H1 (cell line): ENCODE data around the gene TJP2. TPM values are rescaled to one million over a fixed set of nuclear protein-coding genes. Genes with fewer than 3 reads are reported as not detected.

Experiments used
- CTCF ChIA-PET: fragments of 300-600 bp; sonication (Branson Sonifier 250); formaldehyde crosslinking; loops from one replicate; lab custom pipeline; 2021; ENCODE audit not compliant: partially characterized antibody; lab: Charles Lee
- POLR2A ChIA-PET: fragments of 300-600 bp; sonication (Branson Sonifier 250); formaldehyde crosslinking; loops from one replicate; lab custom pipeline; 2021; ENCODE audit warnings: inconsistent platforms; ENCODE audit not compliant: partially characterized antibody; lab: Charles Lee
- DNase-seq, 2 experiments: peaks; one replicate each; pipeline versions ENCODE4 v3.0.0 to v3.0.0-alpha.2; 2010 to 2022; ENCODE audit warnings: low spot score in 2 of 2, low read depth in 1 of 2, mixed read lengths in 1 of 2
- FAIRE-seq: peaks from 2 replicates; lab custom pipeline; 2011; peaks lifted over from hg19 to GRCh38; lab: Jason Lieb, UNC
- H2AFZ ChIP-seq: 2 replicates; pipeline ENCODE4 v1.8.1; 2012; ENCODE audit warnings: low read length, inconsistent platforms
- H2AK5ac ChIP-seq: 2 replicates; pipeline ENCODE4 v1.6.1; 2013; ENCODE audit warnings: low read depth, low read length
- H2BK120ac ChIP-seq: replicated peaks from 2 replicates; pipeline ENCODE3; 2013; ENCODE audit warnings: low read depth, low read length, inconsistent platforms
- H2BK12ac ChIP-seq: 2 replicates; pipeline ENCODE4 v1.6.1; 2013; ENCODE audit warnings: low read depth, low read length
- H2BK15ac ChIP-seq: 2 replicates; pipeline ENCODE4 v1.6.1; 2013; ENCODE audit warnings: low read length
- H2BK20ac ChIP-seq: 2 replicates; pipeline ENCODE4 v1.6.1; 2013; ENCODE audit warnings: low read length
- H2BK5ac ChIP-seq: 2 replicates; pipeline ENCODE4 v1.6.1; 2013; ENCODE audit warnings: low read depth, low read length
- H3K14ac ChIP-seq: 2 replicates; pipeline ENCODE4 v1.6.1; 2013; ENCODE audit warnings: inconsistent platforms; ENCODE audit not compliant: insufficient read length
- H3K18ac ChIP-seq: 2 replicates; pipeline ENCODE4 v1.6.1; 2013; ENCODE audit warnings: low read length; ENCODE audit errors: extremely low read depth
- H3K23ac ChIP-seq: 2 replicates; pipeline ENCODE4 v1.6.1; 2013; ENCODE audit warnings: inconsistent platforms; ENCODE audit not compliant: insufficient read length
- H3K23me2 ChIP-seq: 2 replicates; pipeline ENCODE4 v1.6.1; 2013; ENCODE audit warnings: low read depth, low read length
- H3K27ac ChIP-seq: 2 replicates; pipeline ENCODE4 v1.6.1; 2011; ENCODE audit warnings: low read depth, low read length, inconsistent platforms
- H3K27me3 ChIP-seq, 4 experiments: replicated peaks in 1 of 4; 1 replicate in 1 of 4; 2 replicates in 3 of 4; pipeline versions ENCODE4 v1.6.1 to v1.8.1; 2011 to 2013; ENCODE audit warnings: low read length in 3 of 4, mild to moderate bottlenecking in 3 of 4, inconsistent platforms in 2 of 4, mixed read lengths in 2 of 4, moderate library complexity in 1 of 4; ENCODE audit not compliant: control insufficient read depth in 3 of 4, insufficient read depth in 3 of 4; ENCODE audit errors: extremely low read depth in 1 of 4
- H3K36me3 ChIP-seq, 4 experiments: 2 replicates each; pipeline versions ENCODE4 v1.6.1 to v1.8.1; 2011 to 2013; ENCODE audit warnings: mild to moderate bottlenecking in 4 of 4, low read length in 3 of 4, moderate library complexity in 2 of 4, control low read depth in 1 of 4, inconsistent platforms in 1 of 4; ENCODE audit not compliant: insufficient read depth in 4 of 4, control insufficient read depth in 2 of 4
- H3K4ac ChIP-seq: replicated peaks from 2 replicates; pipeline ENCODE3; 2013; ENCODE audit warnings: low read length, low read depth, mixed read lengths, inconsistent platforms; ENCODE audit not compliant: insufficient read length
- H3K4me1 ChIP-seq, 4 experiments: replicated peaks in 1 of 4; 1 replicate in 1 of 4; 2 replicates in 3 of 4; pipeline versions ENCODE4 v1.6.1 to v1.8.1; 2011 to 2013; ENCODE audit warnings: low read length in 3 of 4, inconsistent platforms in 2 of 4, mixed read lengths in 1 of 4; ENCODE audit not compliant: insufficient read depth in 4 of 4, control insufficient read depth in 3 of 4
- H3K4me2 ChIP-seq, 2 experiments: 2 replicates each; pipeline versions ENCODE4 v1.6.1 to v1.8.1; 2011 to 2013; ENCODE audit warnings: low read depth in 2 of 2, low read length in 2 of 2, control low read depth in 1 of 2, inconsistent platforms in 1 of 2, mild to moderate bottlenecking in 1 of 2; ENCODE audit not compliant: insufficient read depth in 1 of 2
- H3K4me3 ChIP-seq, 4 experiments: fragments of 200-600, 300-600 bp in 1 of 4; sonication (generic), shearing (Covaris generic), sonication (Bioruptor Twin) in 1 of 4; 2 replicates each; pipeline versions ENCODE4 v1.5.1 to v1.8.1; 2011 to 2016; ENCODE audit warnings: low read length in 4 of 4, low read depth in 3 of 4, control low read depth in 2 of 4, inconsistent platforms in 2 of 4, mild to moderate bottlenecking in 2 of 4, mixed read lengths in 1 of 4, moderate library complexity in 1 of 4; ENCODE audit not compliant: insufficient read depth in 2 of 4; ENCODE audit errors: extremely low read depth in 1 of 4
- H3K56ac ChIP-seq: replicated peaks from 2 replicates; pipeline ENCODE3; 2013; ENCODE audit warnings: low read depth, mild to moderate bottlenecking, mixed read lengths, low read length, inconsistent platforms; ENCODE audit not compliant: insufficient read length
- H3K79me1 ChIP-seq: 2 replicates; pipeline ENCODE4 v1.6.1; 2013; ENCODE audit warnings: low read depth, low read length, control low read depth
- H3K79me2 ChIP-seq, 2 experiments: 2 replicates each; pipeline versions ENCODE4 v1.6.1 to v1.8.1; 2012 to 2013; ENCODE audit warnings: low read length in 2 of 2, mild to moderate bottlenecking in 2 of 2, inconsistent platforms in 1 of 2; ENCODE audit not compliant: insufficient read depth in 2 of 2, control insufficient read depth in 1 of 2
- H3K9ac ChIP-seq, 4 experiments: replicated peaks in 1 of 4; 1 replicate in 1 of 4; 2 replicates in 3 of 4; pipeline versions ENCODE4 v1.6.1 to v1.8.1; 2011 to 2013; ENCODE audit warnings: low read depth in 3 of 4, low read length in 3 of 4, control low read depth in 2 of 4, mild to moderate bottlenecking in 2 of 4, moderate library complexity in 2 of 4, inconsistent platforms in 1 of 4; ENCODE audit errors: extremely low read depth in 1 of 4
- H3K9me3 ChIP-seq, 2 experiments: 2 replicates each; pipeline versions ENCODE4 v1.6.1 to v1.8.1; 2012 to 2013; ENCODE audit warnings: mild to moderate bottlenecking in 2 of 2, moderate library complexity in 2 of 2, control low read depth in 1 of 2, inconsistent platforms in 1 of 2, low read depth in 1 of 2, low read length in 1 of 2, mixed read lengths in 1 of 2; ENCODE audit not compliant: insufficient read depth in 2 of 2
- H4K20me1 ChIP-seq, 2 experiments: replicated peaks in 1 of 2; 2 replicates each; pipeline versions ENCODE3 to v1.8.1; 2011 to 2013; ENCODE audit warnings: inconsistent platforms in 2 of 2, low read length in 2 of 2, mild to moderate bottlenecking in 1 of 2; ENCODE audit not compliant: insufficient read depth in 2 of 2, control insufficient read depth in 1 of 2
- H4K5ac ChIP-seq: 2 replicates; pipeline ENCODE4 v1.6.1; 2013; ENCODE audit warnings: low read length, low read depth, mixed read lengths, inconsistent platforms; ENCODE audit not compliant: insufficient read length
- H4K8ac ChIP-seq: 2 replicates; pipeline ENCODE4 v1.8.0; 2013; ENCODE audit warnings: mild to moderate bottlenecking, moderate library complexity, low read length, inconsistent platforms; ENCODE audit not compliant: insufficient read depth; ENCODE audit errors: extremely low read depth
- H4K91ac ChIP-seq: replicated peaks from 2 replicates; pipeline ENCODE3; 2013; ENCODE audit warnings: low read length, mixed read lengths, inconsistent platforms; ENCODE audit not compliant: insufficient read length
- POLR2A ChIP-seq, 2 experiments: IDR thresholded peaks; 1 replicate in 1 of 2; 2 replicates in 1 of 2; pipeline ENCODE4 v1.6.1; 2011; ENCODE audit warnings: low read depth in 2 of 2, low read length in 2 of 2, mild to moderate bottlenecking in 2 of 2; ENCODE audit errors: control extremely low read depth in 1 of 2
- WGBS, 2 experiments: shearing (Covaris generic) in 1 of 2; methylation state at CpG; one replicate each; pipeline versions ENCODE4 v1.1.6 to v1.1.7; 2013 to 2015; ENCODE audit warnings: low lambda C conversion rate in 2 of 2, mixed read lengths in 2 of 2, inconsistent platforms in 1 of 2, low coverage in 1 of 2, missing lambda C conversion rate in 1 of 2; ENCODE audit not compliant: insufficient replicate concordance in 2 of 2, insufficient coverage in 1 of 2, insufficient read length in 1 of 2; ENCODE audit errors: extremely low coverage in 1 of 2, missing lambda C conversion rate in 1 of 2; 5-methylcytosine and 5-hydroxymethylcytosine counted together
- polyA plus RNA-seq, 7 experiments: library from polyadenylated mRNA; depleted of rRNA in 3 of 7; stranded (reverse) in 5 of 7; unstranded in 2 of 7; fragments of >200 nt in 5 of 7; fragments of 200-250 nt in 2 of 7; gene quantifications; 1 replicate in 5 of 7; 2 replicates in 1 of 7; 4 replicates in 1 of 7; pipeline versions ENCODE4 v1.2.1 to v1.2.3, GENCODE V29; 2011 to 2013; ENCODE audit warnings: missing spikeins in 2 of 7, mixed read lengths in 2 of 7
- total RNA-seq: library from RNA; stranded (reverse); fragmentation: NEBNext Ultra II Directional; extraction: Animal tissue kit (Norgen Biotek cat#: 25700); gene quantifications from 2 replicates; pipeline ENCODE4 v1.2.1, GENCODE V29; 2021
- TF ChIP-seq, protein P1 (sequence below): IDR thresholded peaks from 2 replicates; pipeline ENCODE4 v1.6.1; 2011; ENCODE audit warnings: low read length, improper control_type of control experiment

TJP2 gene
- total and polyA plus RNA-seq, 2 of the 8 experiments (the other 6 are each of a cell fraction or from before 2014, with no cell fraction given): 54.9 to 137 TPM

DNA sequence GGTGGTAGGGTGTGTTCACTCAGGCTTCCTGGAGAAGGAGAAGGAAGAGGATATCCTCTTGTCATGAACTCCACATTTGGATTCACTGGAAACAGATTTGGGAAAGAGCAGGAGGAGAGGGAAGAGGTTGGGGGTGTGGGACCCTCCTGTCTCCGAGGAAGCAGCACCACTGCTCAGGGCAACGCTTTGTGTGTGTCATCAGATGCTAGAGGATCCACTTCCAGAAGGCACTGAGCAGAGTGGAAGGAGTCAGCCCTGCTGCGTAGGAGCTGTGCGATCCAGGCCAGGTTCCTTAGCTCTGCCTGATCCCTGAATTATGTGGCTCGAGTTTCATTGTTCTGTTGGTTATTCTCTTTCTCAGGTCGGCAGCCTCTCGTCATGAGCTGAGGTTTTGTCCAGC, 37.3 kb upstream of the TJP2 start:
- H4K91ac ChIP-seq: peak overlapping the region; percentile 0
- H2AK5ac ChIP-seq: no peak overlapping the region; the same call in 1 of the 2 replicates
- no peak overlapping the region for H2BK5ac ChIP-seq
- H2BK20ac ChIP-seq: no peak overlapping the region
- no peak overlapping the region for H3K4me2 ChIP-seq
- no peak overlapping the region for H3K56ac ChIP-seq
- no peak overlapping the region for H2BK15ac ChIP-seq
- peaks cover 0 to 4% (median 2%) of the 10 kb centered on the region in 4 experiments; a peak in 2 of 7 replicates for H3K4me1 ChIP-seq
- DNase-seq (peak in 1 of 2 experiments; percentile 39), FAIRE-seq (no peak)
- H3K27me3 ChIP-seq: no peaks in the 10 kb centered on the region
- H4K8ac ChIP-seq: peak overlapping the region; percentile 77; the same call in 1 of the 2 replicates
- no peak overlapping the region for H2BK120ac ChIP-seq
- no peak overlapping the region for H3K4ac ChIP-seq
- CTCF ChIA-PET: interaction anchor here (0.9 to 2.4 kb wide), 10 partner anchors 12 to 101 kb away, joined by 3 to 12 read pairs (median 4); partner anchors contain the start of gene FXN
- H4K5ac ChIP-seq: peak overlapping the region; percentile 10
- no peaks in the 10 kb centered on the region for H3K9me3 ChIP-seq
- H3K23ac ChIP-seq: no peak overlapping the region
- peaks cover 0 to 13% (median 5%) of the 10 kb centered on the region in 4 experiments; a peak in 5 of 8 replicates for H3K36me3 ChIP-seq
- H4K20me1 ChIP-seq: peaks cover 0 to 5% of the 10 kb centered on the region in 2 experiments
- TF ChIP-seq, protein P1, sequence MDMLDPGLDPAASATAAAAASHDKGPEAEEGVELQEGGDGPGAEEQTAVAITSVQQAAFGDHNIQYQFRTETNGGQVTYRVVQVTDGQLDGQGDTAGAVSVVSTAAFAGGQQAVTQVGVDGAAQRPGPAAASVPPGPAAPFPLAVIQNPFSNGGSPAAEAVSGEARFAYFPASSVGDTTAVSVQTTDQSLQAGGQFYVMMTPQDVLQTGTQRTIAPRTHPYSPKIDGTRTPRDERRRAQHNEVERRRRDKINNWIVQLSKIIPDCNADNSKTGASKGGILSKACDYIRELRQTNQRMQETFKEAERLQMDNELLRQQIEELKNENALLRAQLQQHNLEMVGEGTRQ: no peak
- peak in 1 of 2 experiments; percentile 44; a peak in 1 of 3 replicates for TF ChIP-seq POLR2A (IDR thresholded peaks at IDR 0.05; ENCODE audit: control extremely low read depth in 1 of 2, low read depth in 2 of 2, low read length in 2 of 2)
- no peak overlapping the region for H3K18ac ChIP-seq
- H3K23me2 ChIP-seq: no peaks in the 10 kb centered on the region
- H2BK12ac ChIP-seq: no peak overlapping the region
- H3K79me1 ChIP-seq: peaks cover 20% of the 10 kb centered on the region
- no peak overlapping the region for H3K14ac ChIP-seq
- H3K4me3 ChIP-seq: no peak overlapping the region
- POLR2A ChIA-PET: interaction anchor here (0.6 to 9.4 kb wide), 7 partner anchors 8 to 90 kb away, joined by 3 to 93 read pairs (median 3); no protein-coding TSS in a partner anchor
- no peak overlapping the region for H3K9ac ChIP-seq
- 90% methylated on average over 7 of the region's 7 CpGs; no CpG with 5 or more reads in 1 of the 2 experiments for WGBS, 2 experiments
- H2AFZ ChIP-seq: no peak overlapping the region
- H3K79me2 ChIP-seq: peaks cover 9 to 90% of the 10 kb centered on the region in 2 experiments
- H3K27ac ChIP-seq: 0 out of 2 replicates have a peak overlapping the region, but pooled peaks have one; percentile 29
